Progenitor cell of endocrine pancreas (in vitro differentiated cells): ENCODE measurements around the gene ADAM11. TPM values are rescaled to one million over a fixed set of nuclear protein-coding genes. Genes with fewer than 3 reads are reported as not detected.
"Not testable (repeated sequence)": the region's sequence is repeated elsewhere in the genome, so short reads cannot be mapped to it uniquely, and the experiment has no call there.

ENCODE experiments used
- DNase-seq: peaks from one replicate; pipeline ENCODE4 v3.0.0; 2021; ENCODE audit warnings: low spot score; ENCODE audit not compliant: unreplicated experiment
- H3K27ac Mint-ChIP-seq: 2 replicates; pipeline ENCODE4 v1.8.0; 2021; ENCODE audit warnings: mild to moderate bottlenecking, moderate library complexity, mixed read lengths
- H3K27me3 Mint-ChIP-seq: 2 replicates; pipeline ENCODE4 v1.8.0; 2021; ENCODE audit warnings: mixed read lengths
- H3K36me3 Mint-ChIP-seq: 2 replicates; pipeline ENCODE4 v1.8.0; 2022; ENCODE audit warnings: mixed read lengths; ENCODE audit not compliant: insufficient read depth
- H3K4me1 Mint-ChIP-seq: 2 replicates; pipeline ENCODE4 v1.8.0; 2021; ENCODE audit warnings: low read depth, mixed read lengths
- H3K4me3 Mint-ChIP-seq: 2 replicates; pipeline ENCODE4 v1.8.0; 2021; ENCODE audit warnings: low read depth, mild to moderate bottlenecking, moderate library complexity, mixed read lengths
- H3K9me3 Mint-ChIP-seq: 2 replicates; pipeline ENCODE4 v1.8.0; 2021; ENCODE audit warnings: low read depth, mixed read lengths
- total RNA-seq: library from RNA; stranded (reverse); gene quantifications from 2 replicates; pipeline ENCODE4 v1.2.1, GENCODE V29; 2021
- TF ChIP-seq, protein P1 (sequence below): fragments of 200-600 bp; sonication (generic); IDR thresholded peaks from one replicate; pipeline ENCODE4 v1.5.0; 2021; ENCODE audit warnings: antibody characterized with exemption, mild to moderate bottlenecking; ENCODE audit not compliant: unreplicated experiment

Gene ADAM11
- total RNA-seq, 1 donor from 2014 or later, result 1.4 TPM

DNA sequence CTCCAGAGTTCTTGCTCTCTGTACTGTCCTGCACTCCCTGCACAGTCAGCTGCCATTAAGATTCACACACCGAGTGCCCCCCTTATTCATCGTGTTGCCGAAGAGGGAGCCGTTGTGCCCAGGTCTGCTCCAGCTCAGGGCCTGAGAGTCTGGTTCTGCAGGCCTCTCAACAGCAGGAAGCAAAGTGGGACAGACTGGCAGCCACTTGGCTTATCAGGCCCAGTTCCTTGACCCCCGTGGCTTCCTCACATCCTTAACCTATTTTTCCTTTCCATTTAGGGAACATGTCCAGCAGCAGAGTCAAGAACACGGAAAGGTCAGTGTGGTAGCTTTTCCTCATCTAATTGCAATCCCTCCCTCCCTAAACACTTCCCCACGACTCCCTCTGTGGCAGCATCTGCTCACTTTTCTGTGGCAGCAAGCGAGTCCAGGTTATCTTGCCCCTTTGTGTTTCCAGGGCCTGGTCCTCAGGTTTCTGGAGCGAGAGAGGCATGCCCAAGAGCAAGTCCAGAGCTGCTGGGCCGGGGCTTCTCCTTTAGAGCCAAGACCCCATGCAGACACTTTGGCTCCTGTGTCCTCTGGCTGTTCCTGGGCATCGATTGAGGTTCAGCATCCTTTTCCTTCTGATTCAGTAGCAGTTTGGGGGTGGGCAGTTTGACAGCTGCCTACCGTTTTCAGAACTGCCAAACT, 22.1 kb upstream of the ADAM11 start:
- H3K36me3 Mint-ChIP-seq, result peaks cover 4% of the 10 kb centered on the region

DNA sequence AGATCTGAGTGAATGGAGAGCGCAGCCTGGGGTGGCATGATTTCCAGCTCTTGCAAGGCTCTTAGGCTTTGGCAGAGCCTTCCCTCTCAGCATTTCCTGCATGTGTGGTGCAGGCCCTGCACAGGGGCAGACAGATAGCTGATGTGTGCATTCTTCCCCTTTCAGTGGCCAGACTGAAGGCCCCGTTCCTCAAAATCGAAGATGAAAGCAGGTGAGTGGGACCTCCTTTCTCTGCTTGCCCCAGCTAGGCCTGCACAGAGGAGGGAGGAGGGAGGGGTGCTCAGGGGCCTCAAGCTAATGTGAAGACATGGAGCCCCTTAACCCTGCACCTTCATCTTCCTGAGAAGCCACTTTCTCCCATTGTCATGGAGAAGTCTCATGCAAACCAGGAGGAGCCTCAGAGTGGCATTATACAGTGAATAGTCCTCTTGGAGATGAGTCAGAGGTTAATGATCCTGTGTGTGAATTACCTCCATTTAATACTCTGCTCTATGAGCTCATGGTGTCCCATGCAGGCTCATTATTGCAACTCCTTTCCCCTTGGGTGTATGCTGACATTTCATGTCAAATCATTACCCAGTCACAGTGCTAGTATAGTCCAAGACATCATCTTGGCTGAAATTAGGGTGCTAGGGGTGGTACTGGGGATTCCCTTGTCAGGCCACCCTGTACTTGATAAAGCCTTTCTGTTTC, 20.4 kb upstream of the ADAM11 start:
- Mint-ChIP-seq H3K9me3 (no peaks in the 10 kb centered on the region), H3K4me1 (no peaks in the 10 kb centered on the region), H3K27me3 (no peaks in the 10 kb centered on the region), H3K4me3 (no peak overlapping the region), H3K36me3 (peaks cover 4% of the 10 kb centered on the region), H3K27ac (no peak overlapping the region)
- TF ChIP-seq, protein P1, sequence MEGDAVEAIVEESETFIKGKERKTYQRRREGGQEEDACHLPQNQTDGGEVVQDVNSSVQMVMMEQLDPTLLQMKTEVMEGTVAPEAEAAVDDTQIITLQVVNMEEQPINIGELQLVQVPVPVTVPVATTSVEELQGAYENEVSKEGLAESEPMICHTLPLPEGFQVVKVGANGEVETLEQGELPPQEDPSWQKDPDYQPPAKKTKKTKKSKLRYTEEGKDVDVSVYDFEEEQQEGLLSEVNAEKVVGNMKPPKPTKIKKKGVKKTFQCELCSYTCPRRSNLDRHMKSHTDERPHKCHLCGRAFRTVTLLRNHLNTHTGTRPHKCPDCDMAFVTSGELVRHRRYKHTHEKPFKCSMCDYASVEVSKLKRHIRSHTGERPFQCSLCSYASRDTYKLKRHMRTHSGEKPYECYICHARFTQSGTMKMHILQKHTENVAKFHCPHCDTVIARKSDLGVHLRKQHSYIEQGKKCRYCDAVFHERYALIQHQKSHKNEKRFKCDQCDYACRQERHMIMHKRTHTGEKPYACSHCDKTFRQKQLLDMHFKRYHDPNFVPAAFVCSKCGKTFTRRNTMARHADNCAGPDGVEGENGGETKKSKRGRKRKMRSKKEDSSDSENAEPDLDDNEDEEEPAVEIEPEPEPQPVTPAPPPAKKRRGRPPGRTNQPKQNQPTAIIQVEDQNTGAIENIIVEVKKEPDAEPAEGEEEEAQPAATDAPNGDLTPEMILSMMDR, result no peak
- DNase-seq, result no peak

More for the DNA sequence above, 22.1 kb upstream of the ADAM11 start:
- Mint-ChIP-seq H3K27ac (no peak overlapping the region), H3K4me3 (no peak overlapping the region), H3K27me3 (no peaks in the 10 kb centered on the region), H3K4me1 (no peaks in the 10 kb centered on the region), H3K9me3 (no peaks in the 10 kb centered on the region)
- TF ChIP-seq, protein P1, result no peak
- DNase-seq, result no peak

DNA sequence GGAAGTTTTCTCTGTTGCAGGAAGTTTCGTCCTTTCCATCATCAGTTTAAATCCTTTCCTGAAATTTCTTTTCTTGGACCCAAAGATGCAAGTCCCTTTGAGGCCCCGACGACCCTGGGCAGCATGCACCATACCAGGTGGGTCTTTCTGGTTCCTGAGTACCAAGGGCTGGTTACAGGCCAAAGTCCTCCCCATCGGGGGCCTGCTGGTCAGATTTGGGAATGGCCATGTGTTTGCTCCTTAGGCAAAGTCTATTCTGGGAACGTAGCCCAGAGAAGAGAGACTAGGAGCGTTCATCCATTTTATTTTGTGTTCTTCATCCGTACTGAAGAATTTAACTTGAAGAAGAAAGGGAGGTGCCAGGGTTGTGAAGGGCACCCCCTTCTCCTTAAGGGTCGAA, 17.5 kb upstream of the ADAM11 start:
- H3K4me3 Mint-ChIP-seq, result no peak overlapping the region
- H3K27ac Mint-ChIP-seq, result no peak overlapping the region
- no peak for DNase-seq
- H3K36me3 Mint-ChIP-seq, result peaks cover 4% of the 10 kb centered on the region
- no peaks in the 10 kb centered on the region for H3K9me3 Mint-ChIP-seq
- no peaks in the 10 kb centered on the region for H3K4me1 Mint-ChIP-seq
- no peaks in the 10 kb centered on the region for H3K27me3 Mint-ChIP-seq
- TF ChIP-seq, protein P1, result no peak

DNA sequence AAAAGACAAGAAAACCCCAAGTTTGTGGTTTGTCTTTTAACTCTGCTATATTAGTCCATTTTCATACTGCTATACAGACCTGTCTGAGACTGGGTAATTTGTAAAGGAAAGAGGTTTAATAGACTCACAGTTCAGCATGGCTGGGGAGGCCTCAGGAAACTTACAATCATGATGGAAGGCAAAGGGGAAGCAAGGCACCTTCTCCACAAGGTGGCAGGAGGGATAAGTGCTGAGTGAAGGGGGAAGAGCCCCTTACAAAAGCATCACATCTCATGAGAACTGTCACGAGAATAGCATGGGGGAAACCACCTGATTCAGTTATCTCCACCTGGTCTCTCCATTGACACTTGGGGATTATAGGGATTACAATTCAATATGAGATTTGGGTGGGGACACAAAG, 13.5 kb upstream of the ADAM11 start:
- no peak overlapping the region for H3K4me3 Mint-ChIP-seq
- H3K36me3 Mint-ChIP-seq, result peaks cover 5% of the 10 kb centered on the region
- DNase-seq, result no peak
- no peaks in the 10 kb centered on the region for H3K9me3 Mint-ChIP-seq
- H3K27ac Mint-ChIP-seq, result no peak overlapping the region
- H3K27me3 Mint-ChIP-seq, result no peaks in the 10 kb centered on the region
- H3K4me1 Mint-ChIP-seq, result no peaks in the 10 kb centered on the region
- TF ChIP-seq, protein P1, result no peak

DNA sequence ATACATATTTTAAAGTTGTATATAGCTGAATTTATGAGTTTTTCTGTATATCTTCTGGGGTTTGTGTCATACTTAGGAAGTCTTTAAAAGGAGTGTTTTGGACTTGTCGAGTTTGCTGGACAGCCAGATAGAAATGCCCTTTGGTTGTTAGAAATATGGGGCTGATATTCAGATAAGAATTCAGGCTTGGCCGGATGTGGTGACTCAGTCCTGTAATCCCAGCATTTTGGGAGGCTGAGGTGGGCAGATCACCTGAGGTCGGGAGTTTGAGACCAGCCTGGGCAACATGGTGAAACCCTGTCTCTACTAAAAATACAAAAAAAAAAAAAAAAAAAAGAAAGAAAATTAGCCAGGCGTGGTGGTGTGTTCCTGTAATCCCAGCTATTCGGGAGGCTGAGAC, 13.1 kb upstream of the ADAM11 start:
- H3K4me3 Mint-ChIP-seq, H3K27ac Mint-ChIP-seq, H3K9me3 Mint-ChIP-seq, H3K36me3 Mint-ChIP-seq, DNase-seq, H3K27me3 Mint-ChIP-seq, H3K4me1 Mint-ChIP-seq: not testable (repeated sequence)

DNA sequence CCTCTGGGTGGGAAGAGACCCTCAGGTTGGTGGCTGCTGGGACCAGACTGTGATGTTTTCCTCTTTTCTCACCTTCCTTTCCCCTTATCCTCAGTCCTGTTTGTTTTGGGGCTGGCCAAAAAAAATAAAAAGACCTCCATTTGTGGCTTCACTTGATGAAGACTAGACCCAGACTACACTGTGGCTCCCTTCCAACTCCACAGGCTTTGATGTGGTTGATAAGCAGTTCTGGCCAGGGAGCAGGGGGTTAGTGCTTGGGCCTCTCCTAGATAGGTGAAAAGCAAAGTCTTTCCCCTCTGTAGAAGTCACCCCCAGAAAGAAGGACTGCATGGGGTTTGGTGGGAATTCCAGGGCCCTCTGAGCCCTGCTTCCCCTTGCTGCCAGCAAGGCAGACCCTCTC, 11.2 kb upstream of the ADAM11 start:
- Mint-ChIP-seq H3K27me3 (no peaks in the 10 kb centered on the region), H3K36me3 (peaks cover 8% of the 10 kb centered on the region), H3K4me3 (no peak overlapping the region), H3K27ac (no peak overlapping the region), H3K9me3 (no peaks in the 10 kb centered on the region), H3K4me1 (no peaks in the 10 kb centered on the region)
- TF ChIP-seq, protein P1, result no peak
- no peak for DNase-seq
